ENCODE results near the gene CYP19A1.

CYP19A1 gene

GRCh38 chr15:51199541-51199940, 138.9 kb downstream of the CYP19A1 start:
- DNase-seq (ENCODE audit: low read depth) = no peak
- TF ChIP-seq CTCF (IDR thresholded peaks at IDR 0.05; ENCODE audit: control insufficient read depth, extremely low read depth, insufficient read depth) = no peak

GRCh38 chr15:51198701-51199232, 139.6 kb downstream of the CYP19A1 start:
- H3K4me3 ChIP-seq (ENCODE audit: low read depth, low read length) = no peak overlapping the region
- DNase-seq (ENCODE audit: low read depth) = no peak
- no peak for TF ChIP-seq CTCF (IDR thresholded peaks at IDR 0.05; ENCODE audit: control insufficient read depth, extremely low read depth, insufficient read depth)

More at GRCh38 chr15:51199541-51199940, 138.9 kb downstream of the CYP19A1 start:
- H3K4me3 ChIP-seq (ENCODE audit: low read depth, low read length) = no peak overlapping the region

GRCh38 chr15:51195459-51195858, 142.9 kb downstream of the CYP19A1 start:
- no peak for TF ChIP-seq CTCF (IDR thresholded peaks at IDR 0.05; ENCODE audit: control insufficient read depth, extremely low read depth, insufficient read depth)
- DNase-seq (ENCODE audit: low read depth) = no peak
- H3K4me3 ChIP-seq (ENCODE audit: low read depth, low read length) = no peak overlapping the region

DNA sequence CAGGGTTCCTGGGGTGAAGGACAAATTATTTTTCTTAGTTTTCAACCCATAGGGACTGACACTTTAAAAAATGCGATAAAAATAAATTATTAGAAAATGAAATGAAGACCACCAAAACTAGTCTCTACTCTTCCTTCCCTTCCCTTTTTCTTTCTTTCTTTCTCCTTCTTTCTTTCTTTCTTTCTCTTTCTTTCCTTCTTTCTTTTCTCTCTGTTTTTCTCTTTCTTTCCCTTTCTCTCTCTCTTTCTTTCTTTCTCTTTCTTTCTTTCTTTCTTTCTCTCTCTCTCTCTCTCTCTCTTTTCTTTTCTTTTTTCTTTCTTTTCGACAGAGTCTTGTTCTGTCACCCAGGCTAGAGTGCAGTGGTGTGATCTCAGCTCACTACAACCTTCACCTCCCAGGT, 144.4 kb downstream of the CYP19A1 start:
- DNase-seq (ENCODE audit: low read depth) = no peak
- H3K4me3 ChIP-seq (ENCODE audit: low read depth, low read length) = no peak overlapping the region
- no peak for TF ChIP-seq CTCF (IDR thresholded peaks at IDR 0.05; ENCODE audit: control insufficient read depth, extremely low read depth, insufficient read depth)

- no peak for DNase-seq (ENCODE audit: low read depth)
- H3K4me3 ChIP-seq (ENCODE audit: low read depth, low read length) = no peak overlapping the region
- no peak for TF ChIP-seq CTCF (IDR thresholded peaks at IDR 0.05; ENCODE audit: control insufficient read depth, extremely low read depth, insufficient read depth)
Observed at GRCh38 chr15:51193526-51193925, 144.9 kb downstream of the CYP19A1 start.

DNA sequence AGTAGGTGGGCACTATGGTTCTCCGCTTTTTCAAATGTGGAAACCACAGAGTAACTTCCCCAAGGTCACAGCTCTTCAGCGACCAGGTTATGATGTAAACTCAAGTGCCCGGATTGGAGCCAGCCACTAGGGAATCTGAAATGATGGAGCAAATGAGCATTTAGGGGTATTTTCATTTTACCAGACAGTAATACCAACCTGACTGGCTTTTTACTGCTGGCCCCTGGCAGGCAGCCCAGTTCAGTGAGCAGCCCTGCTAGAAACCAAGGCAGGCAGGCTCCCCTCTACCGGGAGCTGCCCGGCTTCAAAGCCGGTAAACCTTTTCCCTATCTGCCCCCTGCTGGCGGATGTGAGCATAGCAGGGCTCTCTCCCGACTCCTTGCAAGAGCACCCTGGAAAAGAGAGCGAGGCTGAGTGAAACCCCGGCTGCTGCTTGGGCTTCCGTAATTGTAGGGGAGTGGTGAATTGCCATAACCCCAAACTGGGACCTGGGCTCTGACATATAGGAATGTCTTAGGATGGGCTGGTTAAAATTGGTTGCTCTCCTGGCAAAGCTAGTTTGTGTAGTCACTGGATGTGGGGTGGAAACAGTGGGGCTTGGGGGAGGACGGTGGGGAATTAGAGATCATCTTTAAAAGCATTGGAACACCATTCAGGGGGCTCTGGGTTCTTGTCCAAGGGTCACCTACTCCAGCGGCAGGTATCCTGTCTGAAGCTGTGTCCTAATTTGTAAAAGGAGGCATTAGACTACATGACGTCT, 145.7 kb downstream of the CYP19A1 start:
- H3K4me3 ChIP-seq (ENCODE audit: low read depth, low read length) = no peak overlapping the region
- TF ChIP-seq CTCF (IDR thresholded peaks at IDR 0.05; ENCODE audit: control insufficient read depth, extremely low read depth, insufficient read depth) = peak; percentile 88
- peak; percentile 58 for DNase-seq (ENCODE audit: low read depth)

- TF ChIP-seq CTCF (IDR thresholded peaks at IDR 0.05; ENCODE audit: control insufficient read depth, extremely low read depth, insufficient read depth) = no peak
- no peak overlapping the region for H3K4me3 ChIP-seq (ENCODE audit: low read depth, low read length)
- no peak for DNase-seq (ENCODE audit: low read depth)
Observed at GRCh38 chr15:51191766-51192165, 146.6 kb downstream of the CYP19A1 start.

Measured in LNCaP clone FGC (cell line).